ENCODE measurements around the gene CAMTA1. TPM values are rescaled to one million over a fixed set of nuclear protein-coding genes. Genes with fewer than 3 reads are reported as not detected.

CAMTA1 gene
- polyA plus RNA-seq, 1 donor (not counting 4 experiments of a cell fraction or from before 2014, with no cell fraction given) = 51.4 TPM

- Histone ChIP-seq H3K4me2 (ENCODE audit: control insufficient read depth, extremely low read depth, insufficient read depth, low read depth, low read length) (peak overlapping the region; percentile 74), H3K9me3 (ENCODE audit: control insufficient read depth, low read depth, low read length) (no peaks in the 10 kb centered on the region), H4K20me1 (ENCODE audit: control insufficient read depth, extremely low read depth, insufficient read depth, low read length) (no peaks in the 10 kb centered on the region), H2AFZ (ENCODE audit: control insufficient read depth, low read length) (no peak overlapping the region), H3K9me1 (ENCODE audit: control insufficient read depth, extremely low read depth, insufficient read depth, low read length) (no peaks in the 10 kb centered on the region), H3K36me3 (ENCODE audit: control insufficient read depth in 2 of 2, extremely low read depth in 1 of 2, insufficient read depth in 2 of 2, low read length in 2 of 2) (peaks cover 15 to 20% of the 10 kb centered on the region in 2 experiments), H3K4me1 (ENCODE audit: control insufficient read depth, extremely low read depth, insufficient read depth, low read length) (peaks cover 7% of the 10 kb centered on the region), H3K4me3 (ENCODE audit: control insufficient read depth in 2 of 3, extremely low read depth in 1 of 3, insufficient read depth in 2 of 3, low read depth in 1 of 3, low read length in 3 of 3) (no peak overlapping the region), H3K9ac (ENCODE audit: control insufficient read depth, extremely low read depth, insufficient read depth, low read length) (no peak overlapping the region), H3K27ac (ENCODE audit: control insufficient read depth, insufficient read depth, low read length) (no peak overlapping the region), H3K27me3 (ENCODE audit: control insufficient read depth, extremely low read depth, insufficient read depth, low read length) (no peaks in the 10 kb centered on the region), H3K79me2 (ENCODE audit: control insufficient read depth, insufficient read depth, low read length) (peaks cover 2% of the 10 kb centered on the region)
- dilution Hi-C loops (cut with MboI; ENCODE audit: extremely low pct_ligation_motif_present, low sequenced_read_pairs) = no loop called here
- DNase-seq (ENCODE audit: low read depth, low spot score) = no peak
- TF ChIP-seq CTCF (optimal IDR thresholded peaks at IDR 0.05 in 1 of 3, IDR thresholded peaks at IDR 0.05 in 1 of 3, conservative IDR thresholded peaks at IDR 0.05 in 1 of 3; ENCODE audit: extremely low read depth in 1 of 3, insufficient read depth in 2 of 3, low read length in 3 of 3) = no peak
- TF ChIP-seq EZH2 (IDR thresholded peaks at IDR 0.05; ENCODE audit: low read length) = no peak
- FAIRE-seq = peak; percentile 71
These were observed 996.8 kb downstream of the CAMTA1 start for GRCh38 chr1:7781923-7782495.

- no peaks in the 10 kb centered on the region for H3K9me1 ChIP-seq (ENCODE audit: control insufficient read depth, extremely low read depth, insufficient read depth, low read length)
- H3K27me3 ChIP-seq (ENCODE audit: control insufficient read depth, extremely low read depth, insufficient read depth, low read length) = no peaks in the 10 kb centered on the region
- H4K20me1 ChIP-seq (ENCODE audit: control insufficient read depth, extremely low read depth, insufficient read depth, low read length) = no peaks in the 10 kb centered on the region
- H3K4me2 ChIP-seq (ENCODE audit: control insufficient read depth, extremely low read depth, insufficient read depth, low read depth, low read length) = peak overlapping the region; percentile 74
- FAIRE-seq = no peak
- H3K36me3 ChIP-seq (ENCODE audit: control insufficient read depth in 2 of 2, extremely low read depth in 1 of 2, insufficient read depth in 2 of 2, low read length in 2 of 2) = peaks cover 8 to 12% of the 10 kb centered on the region in 2 experiments
- H3K4me1 ChIP-seq (ENCODE audit: control insufficient read depth, extremely low read depth, insufficient read depth, low read length) = peaks cover 7% of the 10 kb centered on the region
- no peak for DNase-seq (ENCODE audit: low read depth, low spot score)
- H3K27ac ChIP-seq (ENCODE audit: control insufficient read depth, insufficient read depth, low read length) = peak overlapping the region; percentile 26
- H3K4me3 ChIP-seq (ENCODE audit: control insufficient read depth in 2 of 3, extremely low read depth in 1 of 3, insufficient read depth in 2 of 3, low read depth in 1 of 3, low read length in 3 of 3) = peak overlapping the region; percentile 42 to 54 (median 46)
- dilution Hi-C loops (cut with MboI; ENCODE audit: extremely low pct_ligation_motif_present, low sequenced_read_pairs) = no loop called here
- H3K9ac ChIP-seq (ENCODE audit: control insufficient read depth, extremely low read depth, insufficient read depth, low read length) = peak overlapping the region; percentile 44
- H3K9me3 ChIP-seq (ENCODE audit: control insufficient read depth, low read depth, low read length) = no peaks in the 10 kb centered on the region
- H3K79me2 ChIP-seq (ENCODE audit: control insufficient read depth, insufficient read depth, low read length) = no peaks in the 10 kb centered on the region
- peak overlapping the region; percentile 54 for H2AFZ ChIP-seq (ENCODE audit: control insufficient read depth, low read length)
- no peak for TF ChIP-seq CTCF (optimal IDR thresholded peaks at IDR 0.05 in 1 of 3, IDR thresholded peaks at IDR 0.05 in 1 of 3, conservative IDR thresholded peaks at IDR 0.05 in 1 of 3; ENCODE audit: extremely low read depth in 1 of 3, insufficient read depth in 2 of 3, low read length in 3 of 3)
- no peak for TF ChIP-seq EZH2 (IDR thresholded peaks at IDR 0.05; ENCODE audit: low read length)
These were observed 998.0 kb downstream of the CAMTA1 start for GRCh38 chr1:7783178-7783711.

Data from keratinocyte (primary cell).